ENCODE results near the gene IFNAR2. TPM values are rescaled to one million over a fixed set of nuclear protein-coding genes. Genes with fewer than 3 reads are reported as not detected.

The IFNAR2 gene
- total RNA-seq (2014; rRNA removed; shearing (Covaris generic)) (11.1 and 18.2 TPM in 2 replicates), polyA plus RNA-seq (2016; fragmentation: Nextera tagmentation; extraction: Ambion mirVana) (14.5 and 16.8 TPM in 2 replicates)
- long read RNA-seq, full-length matches to known transcripts = 11 of 16 reads
- long read RNA-seq, partial matches to known transcripts = 3 of 16 reads
- long read RNA-seq, other reads (novel, unspliced or antisense) = 2 of 16 reads

DNA sequence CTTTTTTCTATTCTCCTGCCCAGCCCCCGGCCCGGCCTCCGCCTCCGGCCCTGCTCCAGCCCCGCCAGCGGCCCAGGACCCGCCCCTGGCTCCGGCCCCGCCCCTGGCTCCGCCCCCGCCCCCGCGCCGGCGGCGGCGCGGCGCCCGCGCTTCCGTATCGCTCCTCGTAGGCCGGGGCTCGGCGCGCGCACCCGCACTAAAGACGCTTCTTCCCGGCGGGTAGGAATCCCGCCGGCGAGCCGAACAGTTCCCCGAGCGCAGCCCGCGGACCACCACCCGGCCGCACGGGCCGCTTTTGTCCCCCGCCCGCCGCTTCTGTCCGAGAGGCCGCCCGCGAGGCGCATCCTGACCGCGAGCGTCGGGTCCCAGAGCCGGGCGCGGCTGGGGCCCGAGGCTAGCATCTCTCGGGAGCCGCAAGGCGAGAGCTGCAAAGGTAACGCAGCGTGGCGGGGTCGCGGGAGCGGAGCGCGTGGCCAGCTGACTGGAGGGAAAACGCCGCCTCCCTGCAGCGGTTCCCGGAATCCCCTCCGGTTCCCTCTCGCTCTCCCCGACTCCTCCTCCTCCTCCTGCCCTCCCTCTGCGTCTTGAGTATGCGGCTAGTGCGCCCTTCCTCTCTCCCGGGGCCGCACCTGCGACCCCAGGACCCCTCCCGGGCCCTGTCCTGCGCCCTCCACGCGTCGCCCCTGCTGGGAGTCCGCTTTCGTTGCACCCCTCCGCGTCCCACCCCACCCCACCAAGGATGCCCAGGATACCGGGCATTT lies at the start of gene IFNAR2:
TSS of gene IFNAR2 (plus strand) at position 155 of the 761 bp plus-strand sequence. CDS start 11,985 bp downstream, outside the sequence.
- 0 out of 2 replicates have a peak within 1 kb of the TSS, but pooled peaks have one; percentile 11 for H3K27ac Mint-ChIP-seq
- Histone ChIP-seq H3K4me3 (peak within 1 kb of the TSS; percentile 93), H3K9me2 (ENCODE audit: insufficient read depth) (no peaks in the 10 kb centered on the region), H3K79me2 (replicated peaks; ENCODE audit: insufficient read depth) (peaks cover 37% of the 10 kb centered on the region), H3K4me1 (ENCODE audit: insufficient read depth) (peaks cover 24% of the 10 kb centered on the region), H3K27ac (ENCODE audit: low read depth) (peak within 1 kb of the TSS; percentile 88), H3K27me3 (ENCODE audit: insufficient read depth) (peaks cover 5% of the 10 kb centered on the region; the same call in 1 of the 2 replicates), H3F3A (replicated peaks; ENCODE audit: low read depth) (no peaks in the 10 kb centered on the region; the same call in 1 of the 2 replicates), H2AFZ (peak within 1 kb of the TSS; percentile 92), H3K36me3 (ENCODE audit: insufficient read depth) (no peaks in the 10 kb centered on the region), H3K4me2 (peak within 1 kb of the TSS; percentile 86), H4K20me1 (replicated peaks; ENCODE audit: insufficient read depth) (0 out of 2 replicates have a peak, but pooled peaks cover 3% of the 10 kb centered on the region)
- peaks cover 6% of the 10 kb centered on the region; the same call in 2 of the 3 replicates for H3K36me3 Mint-ChIP-seq (ENCODE audit: low read depth)
- peak within 1 kb of the TSS; percentile 86 for H3K4me3 Mint-ChIP-seq
- DNase-seq (ENCODE audit: low spot score) (peak; percentile 90), ATAC-seq (peak; percentile 80)
- peaks cover 5% of the 10 kb centered on the region for H3K27me3 Mint-ChIP-seq (ENCODE audit: insufficient read depth, low read depth, poor library complexity)
- H3K9me3 Mint-ChIP-seq = no peaks in the 10 kb centered on the region
- H3K4me1 Mint-ChIP-seq = peaks cover 30% of the 10 kb centered on the region
- TF ChIP-seq EZH2phosphoT487 (IDR thresholded peaks at IDR 0.05; ENCODE audit: unreplicated experiment) = no peak
- TF ChIP-seq ETS1 (IDR thresholded peaks at IDR 0.05) = no peak
- TF ChIP-seq POLR2AphosphoS5 (IDR thresholded peaks at IDR 0.05; ENCODE audit: low read depth) = 0 out of 2 replicates have a peak, but pooled peaks have one; percentile 40
- TF ChIP-seq NANOG (IDR thresholded peaks at IDR 0.05; ENCODE audit: borderline replicate concordance) = no peak

GRCh38 chr21:33185852-33186251 lies 43.9 kb upstream of the IFNAR2 start:
- Mint-ChIP-seq H3K27ac (no peak overlapping the region), H3K4me3 (no peak overlapping the region), H3K27me3 (ENCODE audit: insufficient read depth, low read depth, poor library complexity) (no peaks in the 10 kb centered on the region), H3K36me3 (ENCODE audit: low read depth) (no peaks in the 10 kb centered on the region), H3K4me1 (no peaks in the 10 kb centered on the region), H3K9me3 (no peaks in the 10 kb centered on the region)
- H3K4me2 ChIP-seq = no peak overlapping the region
- TF ChIP-seq JUNB (IDR thresholded peaks at IDR 0.05; ENCODE audit: unreplicated experiment) (no peak), CTCF (conservative IDR thresholded peaks at IDR 0.05; ENCODE audit: low read depth in 2 of 2) (no peak), EZH2phosphoT487 (IDR thresholded peaks at IDR 0.05; ENCODE audit: unreplicated experiment) (no peak), CREB1 (CRISPR knock-in tag; IDR thresholded peaks at IDR 0.05; ENCODE audit: low read depth) (no peak)
- TF ChIP-seq, protein P1, sequence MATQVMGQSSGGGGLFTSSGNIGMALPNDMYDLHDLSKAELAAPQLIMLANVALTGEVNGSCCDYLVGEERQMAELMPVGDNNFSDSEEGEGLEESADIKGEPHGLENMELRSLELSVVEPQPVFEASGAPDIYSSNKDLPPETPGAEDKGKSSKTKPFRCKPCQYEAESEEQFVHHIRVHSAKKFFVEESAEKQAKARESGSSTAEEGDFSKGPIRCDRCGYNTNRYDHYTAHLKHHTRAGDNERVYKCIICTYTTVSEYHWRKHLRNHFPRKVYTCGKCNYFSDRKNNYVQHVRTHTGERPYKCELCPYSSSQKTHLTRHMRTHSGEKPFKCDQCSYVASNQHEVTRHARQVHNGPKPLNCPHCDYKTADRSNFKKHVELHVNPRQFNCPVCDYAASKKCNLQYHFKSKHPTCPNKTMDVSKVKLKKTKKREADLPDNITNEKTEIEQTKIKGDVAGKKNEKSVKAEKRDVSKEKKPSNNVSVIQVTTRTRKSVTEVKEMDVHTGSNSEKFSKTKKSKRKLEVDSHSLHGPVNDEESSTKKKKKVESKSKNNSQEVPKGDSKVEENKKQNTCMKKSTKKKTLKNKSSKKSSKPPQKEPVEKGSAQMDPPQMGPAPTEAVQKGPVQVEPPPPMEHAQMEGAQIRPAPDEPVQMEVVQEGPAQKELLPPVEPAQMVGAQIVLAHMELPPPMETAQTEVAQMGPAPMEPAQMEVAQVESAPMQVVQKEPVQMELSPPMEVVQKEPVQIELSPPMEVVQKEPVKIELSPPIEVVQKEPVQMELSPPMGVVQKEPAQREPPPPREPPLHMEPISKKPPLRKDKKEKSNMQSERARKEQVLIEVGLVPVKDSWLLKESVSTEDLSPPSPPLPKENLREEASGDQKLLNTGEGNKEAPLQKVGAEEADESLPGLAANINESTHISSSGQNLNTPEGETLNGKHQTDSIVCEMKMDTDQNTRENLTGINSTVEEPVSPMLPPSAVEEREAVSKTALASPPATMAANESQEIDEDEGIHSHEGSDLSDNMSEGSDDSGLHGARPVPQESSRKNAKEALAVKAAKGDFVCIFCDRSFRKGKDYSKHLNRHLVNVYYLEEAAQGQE (IDR thresholded peaks at IDR 0.05; ENCODE audit: unreplicated experiment) = no peak
- no peaks in the 10 kb centered on the region for H3K9me2 ChIP-seq (ENCODE audit: insufficient read depth)
- no peaks in the 10 kb centered on the region for H3K27me3 ChIP-seq (ENCODE audit: insufficient read depth)
- H4K20me1 ChIP-seq (replicated peaks; ENCODE audit: insufficient read depth) = no peaks in the 10 kb centered on the region
- no peak overlapping the region for H3K4me3 ChIP-seq
- no peak for DNase-seq (ENCODE audit: low spot score)
- H3F3A ChIP-seq (replicated peaks; ENCODE audit: low read depth) = no peaks in the 10 kb centered on the region
- H2AFZ ChIP-seq = no peak overlapping the region
- H3K36me3 ChIP-seq (ENCODE audit: insufficient read depth) = no peaks in the 10 kb centered on the region
- ATAC-seq = no peak
- H3K27ac ChIP-seq (ENCODE audit: low read depth) = no peak overlapping the region
- no peaks in the 10 kb centered on the region for H3K4me1 ChIP-seq (ENCODE audit: insufficient read depth)
- no peaks in the 10 kb centered on the region for H3K79me2 ChIP-seq (replicated peaks; ENCODE audit: insufficient read depth)
